ENCODE results near the gene UBXN7. TPM values are rescaled to one million over a fixed set of nuclear protein-coding genes. Genes with fewer than 3 reads are reported as not detected.

The UBXN7 gene
- total RNA-seq, 1 experiment from 2014 or later: 64.7 TPM

DNA sequence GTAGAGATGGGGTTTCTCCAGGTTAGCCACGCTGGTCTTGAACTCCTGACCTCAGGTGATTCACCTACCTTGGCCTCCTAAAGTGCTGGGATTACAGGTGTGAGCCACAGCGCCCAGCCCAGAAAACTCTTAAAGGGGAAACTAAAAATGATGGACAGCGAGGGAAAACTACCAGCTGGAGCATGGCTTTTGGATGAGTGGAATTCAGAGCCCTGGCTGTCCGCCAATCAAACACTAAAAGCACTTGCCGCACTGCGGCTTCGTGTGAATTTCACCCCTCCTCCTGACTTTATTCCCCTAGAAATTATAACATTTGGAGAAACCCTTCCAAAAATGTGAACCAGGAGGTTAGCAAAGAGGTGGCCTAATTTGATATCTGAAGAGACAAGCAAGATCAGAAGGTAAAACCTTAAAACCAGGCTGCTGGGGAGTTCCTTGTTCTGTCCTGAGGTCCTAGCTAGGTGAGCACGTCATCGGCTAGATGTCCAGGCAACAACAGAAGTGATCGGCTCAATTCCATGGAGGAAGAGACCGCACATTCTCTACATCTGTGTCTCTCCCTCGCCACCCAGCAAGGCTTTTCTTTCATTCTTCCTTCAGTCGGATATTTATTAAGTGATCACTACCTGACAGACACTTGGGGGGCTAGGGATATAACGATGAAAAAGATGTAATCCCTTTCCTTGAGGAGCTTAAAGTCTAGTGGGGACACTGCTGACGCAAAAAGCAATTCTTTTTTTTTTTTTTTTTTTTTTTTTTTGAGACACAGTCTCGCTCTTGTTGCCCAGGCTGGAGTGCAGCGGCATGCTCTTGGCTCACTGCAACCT is 95.7 kb downstream of the UBXN7 start:
- TF ChIP-seq, protein P1, sequence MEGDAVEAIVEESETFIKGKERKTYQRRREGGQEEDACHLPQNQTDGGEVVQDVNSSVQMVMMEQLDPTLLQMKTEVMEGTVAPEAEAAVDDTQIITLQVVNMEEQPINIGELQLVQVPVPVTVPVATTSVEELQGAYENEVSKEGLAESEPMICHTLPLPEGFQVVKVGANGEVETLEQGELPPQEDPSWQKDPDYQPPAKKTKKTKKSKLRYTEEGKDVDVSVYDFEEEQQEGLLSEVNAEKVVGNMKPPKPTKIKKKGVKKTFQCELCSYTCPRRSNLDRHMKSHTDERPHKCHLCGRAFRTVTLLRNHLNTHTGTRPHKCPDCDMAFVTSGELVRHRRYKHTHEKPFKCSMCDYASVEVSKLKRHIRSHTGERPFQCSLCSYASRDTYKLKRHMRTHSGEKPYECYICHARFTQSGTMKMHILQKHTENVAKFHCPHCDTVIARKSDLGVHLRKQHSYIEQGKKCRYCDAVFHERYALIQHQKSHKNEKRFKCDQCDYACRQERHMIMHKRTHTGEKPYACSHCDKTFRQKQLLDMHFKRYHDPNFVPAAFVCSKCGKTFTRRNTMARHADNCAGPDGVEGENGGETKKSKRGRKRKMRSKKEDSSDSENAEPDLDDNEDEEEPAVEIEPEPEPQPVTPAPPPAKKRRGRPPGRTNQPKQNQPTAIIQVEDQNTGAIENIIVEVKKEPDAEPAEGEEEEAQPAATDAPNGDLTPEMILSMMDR (IDR thresholded peaks at IDR 0.05; ENCODE audit: unreplicated experiment): no peak
- peak; percentile 80 for DNase-seq (ENCODE audit: unreplicated experiment)
- ChIA-PET POLR2A (interaction anchor here (0.6 to 4.7 kb wide), 5 partner anchors 17 to 166 kb away, joined by 3 to 72 read pairs (median 4); partner anchors contain the start of genes DYNLT2B, RNF168 and UBXN7), CTCF (interaction anchor here (0.5 kb wide), 1 partner anchor 87 kb away, joined by 3 read pairs; no protein-coding TSS in a partner anchor)
- no peaks in the 10 kb centered on the region for H3K27me3 Mint-ChIP-seq (ENCODE audit: insufficient read depth, unreplicated experiment)
- peaks cover 16% of the 10 kb centered on the region for H3K4me1 Mint-ChIP-seq (ENCODE audit: insufficient read depth, unreplicated experiment)
- H3K4me3 Mint-ChIP-seq (ENCODE audit: unreplicated experiment): no peak overlapping the region
- no TSS peak for BruUV-seq (replicated peaks)
- no peak overlapping the region for H3K27ac Mint-ChIP-seq (ENCODE audit: low read depth, unreplicated experiment)
- H3K36me3 Mint-ChIP-seq (ENCODE audit: insufficient read depth, unreplicated experiment): no peaks in the 10 kb centered on the region
- intact Hi-C loops (cut with micrococcal nuclease): loop anchor here (5.0 kb wide), 1 partner anchor 166 kb away; the partner anchor contains the start of gene RNF168
- H3K9me3 Mint-ChIP-seq (ENCODE audit: unreplicated experiment): no peaks in the 10 kb centered on the region

DNA sequence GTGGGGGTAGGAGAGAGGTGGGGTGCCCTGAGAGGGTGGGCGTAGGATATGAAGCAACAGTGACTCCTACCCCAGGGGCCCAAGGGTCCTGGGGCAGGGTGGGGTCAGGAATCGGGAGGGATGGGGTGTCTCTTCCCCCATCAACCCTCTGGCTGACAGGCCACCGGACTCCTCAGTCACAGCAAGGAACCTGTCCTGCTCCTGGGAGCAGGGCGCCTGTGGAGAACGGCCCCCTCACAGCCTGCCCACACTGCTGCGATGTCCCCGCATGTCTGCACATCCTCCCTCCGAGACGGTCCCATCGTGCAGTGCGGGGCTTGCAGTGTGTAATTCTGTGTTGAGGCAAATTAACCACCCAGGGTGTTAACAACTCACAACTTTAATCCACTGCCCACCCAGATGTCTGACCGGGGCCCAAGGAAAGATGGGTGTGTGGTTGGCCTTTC is 96.7 kb downstream of the UBXN7 start:
- H3K27me3 Mint-ChIP-seq (ENCODE audit: insufficient read depth, unreplicated experiment): no peaks in the 10 kb centered on the region
- CTCF ChIA-PET: no interaction called here
- intact Hi-C loops (cut with micrococcal nuclease): loop anchor here (5.0 kb wide), 1 partner anchor 167 kb away; the partner anchor contains the start of gene RNF168

DNA sequence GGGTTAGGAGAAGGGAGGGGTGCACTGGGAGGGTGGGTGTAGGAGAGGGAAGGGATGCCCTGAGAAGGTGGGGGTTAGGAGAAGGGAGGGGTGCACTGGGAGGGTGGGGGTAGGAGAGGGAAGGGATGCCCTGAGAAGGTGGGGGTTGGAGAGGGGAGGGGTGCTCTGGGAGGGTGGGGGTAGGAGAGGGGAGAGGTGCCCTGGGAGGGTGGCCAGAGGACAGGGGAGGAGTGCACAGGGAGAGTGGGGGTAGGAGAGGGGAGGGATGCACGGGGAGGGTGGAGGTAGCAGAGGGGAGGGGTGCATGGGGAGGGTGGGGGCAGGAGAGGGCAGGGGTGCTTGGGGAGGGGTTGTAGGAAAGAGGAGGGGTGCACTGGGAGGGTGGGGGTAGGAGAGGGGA is 97.2 kb downstream of the UBXN7 start:
- no TSS peak for BruUV-seq (replicated peaks)
- intact Hi-C loops (cut with micrococcal nuclease): loop anchor here (5.0 kb wide), 1 partner anchor 167 kb away; the partner anchor contains the start of gene RNF168

More for the DNA sequence above, 96.7 kb downstream of the UBXN7 start:
- Mint-ChIP-seq H3K4me3 (ENCODE audit: unreplicated experiment) (no peak overlapping the region), H3K9me3 (ENCODE audit: unreplicated experiment) (no peaks in the 10 kb centered on the region), H3K4me1 (ENCODE audit: insufficient read depth, unreplicated experiment) (peaks cover 16% of the 10 kb centered on the region), H3K27ac (ENCODE audit: low read depth, unreplicated experiment) (no peak overlapping the region), H3K36me3 (ENCODE audit: insufficient read depth, unreplicated experiment) (no peaks in the 10 kb centered on the region)
- no peak for DNase-seq (ENCODE audit: unreplicated experiment)
- POLR2A ChIA-PET: interaction anchor here (4.7 kb wide), 1 partner anchor 16 kb away, joined by 72 read pairs; the partner anchor contains the start of gene DYNLT2B
- no TSS peak for BruUV-seq (replicated peaks)
- TF ChIP-seq, protein P1 (IDR thresholded peaks at IDR 0.05; ENCODE audit: unreplicated experiment): no peak

DNA sequence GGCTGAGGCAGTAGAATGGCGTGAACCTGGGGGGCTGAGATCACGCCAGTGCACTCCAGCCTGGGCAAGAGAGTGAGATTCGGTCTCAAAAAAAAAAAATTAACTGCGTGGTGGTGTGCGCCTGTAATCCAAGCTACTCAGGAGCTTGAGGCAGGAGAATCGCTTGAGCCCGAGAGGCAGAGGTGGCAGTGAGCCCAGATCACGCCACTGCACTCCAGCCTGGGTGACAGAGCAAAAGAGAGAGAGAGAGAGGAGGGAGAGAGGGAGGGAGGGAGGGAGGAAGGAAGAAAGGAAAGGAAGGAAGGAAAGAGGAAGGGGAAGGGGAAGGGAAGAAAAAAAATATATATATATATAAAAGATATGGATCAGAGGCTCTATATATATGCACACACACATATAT is 100.1 kb downstream of the UBXN7 start:
- intact Hi-C loops (cut with micrococcal nuclease): no loop called here
- Mint-ChIP-seq H3K9me3 (ENCODE audit: unreplicated experiment) (no peaks in the 10 kb centered on the region), H3K27ac (ENCODE audit: low read depth, unreplicated experiment) (no peak overlapping the region), H3K36me3 (ENCODE audit: insufficient read depth, unreplicated experiment) (no peaks in the 10 kb centered on the region), H3K4me3 (ENCODE audit: unreplicated experiment) (no peak overlapping the region), H3K4me1 (ENCODE audit: insufficient read depth, unreplicated experiment) (peaks cover 3% of the 10 kb centered on the region), H3K27me3 (ENCODE audit: insufficient read depth, unreplicated experiment) (no peaks in the 10 kb centered on the region)
- POLR2A ChIA-PET: interaction anchor here (1.3 kb wide), 1 partner anchor 14 kb away, joined by 3 read pairs; the partner anchor contains the start of gene DYNLT2B
- no peak for DNase-seq (ENCODE audit: unreplicated experiment)
- TF ChIP-seq, protein P1 (IDR thresholded peaks at IDR 0.05; ENCODE audit: unreplicated experiment): no peak
- BruUV-seq (replicated peaks): no TSS peak
- CTCF ChIA-PET: interaction anchor here (1.2 to 1.4 kb wide), 2 partner anchors 12 to 23 kb away, joined by 3 read pairs; no protein-coding TSS in a partner anchor

More for the DNA sequence above, 97.2 kb downstream of the UBXN7 start:
- DNase-seq (ENCODE audit: unreplicated experiment): no peak
- Mint-ChIP-seq H3K4me1 (ENCODE audit: insufficient read depth, unreplicated experiment) (peaks cover 16% of the 10 kb centered on the region), H3K27ac (ENCODE audit: low read depth, unreplicated experiment) (no peak overlapping the region), H3K9me3 (ENCODE audit: unreplicated experiment) (no peaks in the 10 kb centered on the region), H3K36me3 (ENCODE audit: insufficient read depth, unreplicated experiment) (no peaks in the 10 kb centered on the region), H3K4me3 (ENCODE audit: unreplicated experiment) (no peak overlapping the region), H3K27me3 (ENCODE audit: insufficient read depth, unreplicated experiment) (no peaks in the 10 kb centered on the region)
- TF ChIP-seq, protein P1 (IDR thresholded peaks at IDR 0.05; ENCODE audit: unreplicated experiment): no peak
- POLR2A ChIA-PET: no interaction called here
- CTCF ChIA-PET: no interaction called here

Measured in MCF 10A (cell line).